ENCODE measurements around the gene TPD52L1.

TPD52L1 gene

GRCh38 chr6:125136378-125136777 lies 17.2 kb upstream of the TPD52L1 start:
- TF ChIP-seq CTCF (IDR thresholded peaks at IDR 0.05; ENCODE audit: control insufficient read depth, insufficient read depth, low read depth, low read length, missing control alignments), result no peak
- H3K4me3 ChIP-seq (ENCODE audit: control insufficient read depth, low read depth, low read length), result no peak overlapping the region
- no peak for DNase-seq (ENCODE audit: low read depth)

- TF ChIP-seq CTCF (IDR thresholded peaks at IDR 0.05; ENCODE audit: control insufficient read depth, insufficient read depth, low read depth, low read length, missing control alignments), result no peak
- no peak for DNase-seq (ENCODE audit: low read depth)
Observed at GRCh38 chr6:125138083-125138482, 15.5 kb upstream of the TPD52L1 start.

GRCh38 chr6:125140808-125141207 lies 12.8 kb upstream of the TPD52L1 start:
- H3K4me3 ChIP-seq (ENCODE audit: control insufficient read depth, low read depth, low read length), result no peak overlapping the region
- TF ChIP-seq CTCF (IDR thresholded peaks at IDR 0.05; ENCODE audit: control insufficient read depth, insufficient read depth, low read depth, low read length, missing control alignments), result no peak
- no peak for DNase-seq (ENCODE audit: low read depth)

More at GRCh38 chr6:125138083-125138482, 15.5 kb upstream of the TPD52L1 start:
- no peak overlapping the region for H3K4me3 ChIP-seq (ENCODE audit: control insufficient read depth, low read depth, low read length)

- no peak for TF ChIP-seq CTCF (IDR thresholded peaks at IDR 0.05; ENCODE audit: control insufficient read depth, insufficient read depth, low read depth, low read length, missing control alignments)
- no peak overlapping the region for H3K4me3 ChIP-seq (ENCODE audit: control insufficient read depth, low read depth, low read length)
- no peak for DNase-seq (ENCODE audit: low read depth)
Observed at GRCh38 chr6:125142618-125143017, 11.0 kb upstream of the TPD52L1 start.

GRCh38 chr6:125144822-125145221 lies 8.8 kb upstream of the TPD52L1 start:
- H3K4me3 ChIP-seq (ENCODE audit: control insufficient read depth, low read depth, low read length), result no peak overlapping the region
- DNase-seq (ENCODE audit: low read depth), result no peak
- TF ChIP-seq CTCF (IDR thresholded peaks at IDR 0.05; ENCODE audit: control insufficient read depth, insufficient read depth, low read depth, low read length, missing control alignments), result no peak

- no peak overlapping the region for H3K4me3 ChIP-seq (ENCODE audit: control insufficient read depth, low read depth, low read length)
- no peak for TF ChIP-seq CTCF (IDR thresholded peaks at IDR 0.05; ENCODE audit: control insufficient read depth, insufficient read depth, low read depth, low read length, missing control alignments)
- no peak for DNase-seq (ENCODE audit: low read depth)
Observed at GRCh38 chr6:125149256-125150144, 4.1 kb upstream of the TPD52L1 start.

All from AG09309 (cell line).